ENCODE results near the gene TNS4.

The TNS4 gene

DNA sequence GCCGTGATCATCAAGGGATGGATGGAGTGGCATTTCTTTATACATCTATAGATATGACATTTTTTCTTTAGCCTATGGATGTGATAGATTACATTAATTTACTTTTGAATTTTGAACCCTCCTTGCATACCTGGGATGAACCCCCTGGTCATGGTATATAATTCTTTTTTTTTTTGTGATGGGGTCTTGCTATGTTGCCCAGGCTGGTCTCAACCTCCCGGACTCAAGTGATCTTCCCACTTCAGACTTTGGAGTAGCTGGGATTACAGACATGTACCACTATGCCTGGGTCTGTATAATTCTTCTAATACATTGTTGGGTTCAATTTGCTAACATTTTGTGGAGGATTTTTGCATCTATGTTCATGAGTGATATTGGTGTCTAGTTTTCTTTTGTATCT is 1.7 kb upstream of the TNS4 start:
- Histone ChIP-seq H3K36me3 (ENCODE audit: control insufficient read depth, insufficient read depth, low read length) (no peaks in the 10 kb centered on the region), H3K27me3 (ENCODE audit: control insufficient read depth, insufficient read depth, low read length) (no peaks in the 10 kb centered on the region), H3K4me3 (ENCODE audit: low read length) (no peak overlapping the region), H3K27ac (ENCODE audit: low read depth, low read length) (no peak overlapping the region), H3K9ac (ENCODE audit: low read length) (no peak overlapping the region), H3K4me1 (ENCODE audit: control insufficient read depth, insufficient read depth, low read length) (peaks cover 21% of the 10 kb centered on the region)

DNA sequence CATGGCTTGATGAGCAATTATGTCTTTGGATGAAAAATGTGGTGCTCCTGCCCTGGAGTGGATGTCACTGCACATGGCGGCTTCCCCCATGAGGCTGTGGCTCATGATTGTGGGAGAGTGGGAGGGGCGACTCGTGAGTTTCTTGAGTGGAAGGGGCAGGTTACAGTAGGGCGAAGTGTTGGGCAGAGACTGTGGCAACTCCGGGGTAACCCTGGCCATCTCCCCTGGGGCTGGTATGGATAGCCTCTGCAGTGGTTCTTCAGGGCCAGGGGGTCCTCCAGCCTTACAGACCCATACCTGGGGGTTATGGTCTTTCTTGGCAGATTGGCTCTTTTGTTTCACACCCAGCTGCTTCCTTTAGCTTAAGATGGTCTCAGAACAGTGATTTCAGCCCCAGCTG is 1.3 kb upstream of the TNS4 start:
- no peaks in the 10 kb centered on the region for H3K27me3 ChIP-seq (ENCODE audit: control insufficient read depth, insufficient read depth, low read length)
- H3K4me1 ChIP-seq (ENCODE audit: control insufficient read depth, insufficient read depth, low read length): peaks cover 26% of the 10 kb centered on the region
- H3K27ac ChIP-seq (ENCODE audit: low read depth, low read length): no peak overlapping the region
- H3K36me3 ChIP-seq (ENCODE audit: control insufficient read depth, insufficient read depth, low read length): no peaks in the 10 kb centered on the region
- H3K4me3 ChIP-seq (ENCODE audit: low read length): no peak overlapping the region
- H3K9ac ChIP-seq (ENCODE audit: low read length): no peak overlapping the region

DNA sequence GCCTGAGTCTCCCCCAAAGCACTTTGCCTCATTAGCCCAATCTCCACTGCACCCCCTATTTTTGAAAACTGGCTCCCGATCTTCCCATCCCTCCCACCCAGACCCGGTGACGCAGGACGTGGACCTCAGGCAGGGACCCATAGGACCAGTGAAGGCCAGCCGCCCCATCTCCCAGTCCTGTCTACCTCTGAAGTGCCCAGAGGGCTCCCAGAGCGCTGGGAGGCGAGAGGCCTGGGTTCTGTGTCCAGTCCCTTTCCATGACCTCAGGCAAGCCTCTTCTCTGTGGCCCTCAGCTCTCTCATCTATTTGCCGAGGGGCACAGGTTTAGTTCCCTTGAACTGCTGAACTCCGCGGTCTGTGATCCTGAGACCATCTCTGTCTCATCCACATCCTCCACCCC is 714 bp downstream of the TNS4 start:
- H3K4me1 ChIP-seq (ENCODE audit: control insufficient read depth, insufficient read depth, low read length): peaks cover 27% of the 10 kb centered on the region
- H3K9ac ChIP-seq (ENCODE audit: low read length): no peak overlapping the region
- no peak overlapping the region for H3K27ac ChIP-seq (ENCODE audit: low read depth, low read length)
- H3K36me3 ChIP-seq (ENCODE audit: control insufficient read depth, insufficient read depth, low read length): no peaks in the 10 kb centered on the region
- H3K4me3 ChIP-seq (ENCODE audit: low read length): peak overlapping the region; percentile 18
- no peaks in the 10 kb centered on the region for H3K27me3 ChIP-seq (ENCODE audit: control insufficient read depth, insufficient read depth, low read length)

DNA sequence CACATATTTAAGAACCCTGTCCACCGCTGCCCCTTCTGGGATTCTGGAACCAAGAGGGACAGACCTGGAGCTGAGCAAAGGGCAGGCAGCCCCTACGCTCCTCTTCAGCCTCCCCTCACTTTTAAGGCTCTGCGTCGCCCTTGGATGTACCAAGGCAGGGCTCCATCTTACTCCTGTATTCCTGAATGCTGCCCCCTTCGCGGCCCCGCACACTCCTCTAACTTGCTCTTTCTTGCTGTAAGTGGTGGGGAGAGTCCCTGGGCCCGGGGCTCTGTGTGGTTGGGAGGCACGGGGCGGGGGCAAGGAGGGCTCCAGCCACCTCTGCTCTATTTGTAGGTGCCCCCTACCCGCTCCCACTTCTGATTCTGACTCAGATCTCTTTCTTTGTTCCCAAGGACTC is 1.2 kb downstream of the TNS4 start:
- Histone ChIP-seq H3K4me3 (ENCODE audit: low read length) (peak overlapping the region; percentile 25), H3K27ac (ENCODE audit: low read depth, low read length) (peak overlapping the region; percentile 85), H3K9ac (ENCODE audit: low read length) (peak overlapping the region; percentile 6), H3K36me3 (ENCODE audit: control insufficient read depth, insufficient read depth, low read length) (no peaks in the 10 kb centered on the region), H3K4me1 (ENCODE audit: control insufficient read depth, insufficient read depth, low read length) (peaks cover 27% of the 10 kb centered on the region), H3K27me3 (ENCODE audit: control insufficient read depth, insufficient read depth, low read length) (no peaks in the 10 kb centered on the region)

DNA sequence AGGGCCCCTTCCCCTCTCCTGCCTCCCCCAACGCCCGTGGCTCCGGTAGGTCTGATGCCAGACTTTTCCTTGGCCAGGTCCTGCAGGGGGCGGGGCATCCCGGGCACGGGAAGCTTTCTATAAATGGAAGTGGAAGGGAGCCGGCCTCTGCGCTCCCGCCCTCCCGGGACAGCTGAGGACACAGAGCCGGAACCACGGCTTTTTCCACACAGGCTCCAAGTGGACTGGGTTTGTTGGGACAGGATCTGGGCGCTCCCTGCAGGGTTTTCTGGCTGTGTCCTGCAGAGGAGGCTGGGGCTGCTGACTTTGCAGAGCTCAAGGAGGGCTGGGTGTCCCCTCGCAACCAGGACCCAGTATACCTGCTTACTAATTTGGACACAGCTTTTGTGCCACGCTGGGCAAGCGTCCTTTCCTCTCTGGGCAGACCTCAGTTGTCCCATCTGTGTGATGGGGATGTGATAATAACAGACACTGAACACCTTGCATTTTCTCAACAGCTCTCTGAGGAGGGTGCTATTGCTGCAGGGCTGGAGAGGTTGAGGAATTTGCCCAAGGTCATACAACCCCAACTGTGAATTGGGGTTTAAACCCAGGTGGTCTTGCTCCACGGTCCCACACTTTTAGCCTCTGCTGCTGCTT is 1.8 kb downstream of the TNS4 start:
- H3K9ac ChIP-seq (ENCODE audit: low read length): peak overlapping the region; percentile 6
- peaks cover 27% of the 10 kb centered on the region for H3K4me1 ChIP-seq (ENCODE audit: control insufficient read depth, insufficient read depth, low read length)
- no peaks in the 10 kb centered on the region for H3K27me3 ChIP-seq (ENCODE audit: control insufficient read depth, insufficient read depth, low read length)
- H3K4me3 ChIP-seq (ENCODE audit: low read length): peak overlapping the region; percentile 25
- peak overlapping the region; percentile 85 for H3K27ac ChIP-seq (ENCODE audit: low read depth, low read length)
- H3K36me3 ChIP-seq (ENCODE audit: control insufficient read depth, insufficient read depth, low read length): no peaks in the 10 kb centered on the region

DNA sequence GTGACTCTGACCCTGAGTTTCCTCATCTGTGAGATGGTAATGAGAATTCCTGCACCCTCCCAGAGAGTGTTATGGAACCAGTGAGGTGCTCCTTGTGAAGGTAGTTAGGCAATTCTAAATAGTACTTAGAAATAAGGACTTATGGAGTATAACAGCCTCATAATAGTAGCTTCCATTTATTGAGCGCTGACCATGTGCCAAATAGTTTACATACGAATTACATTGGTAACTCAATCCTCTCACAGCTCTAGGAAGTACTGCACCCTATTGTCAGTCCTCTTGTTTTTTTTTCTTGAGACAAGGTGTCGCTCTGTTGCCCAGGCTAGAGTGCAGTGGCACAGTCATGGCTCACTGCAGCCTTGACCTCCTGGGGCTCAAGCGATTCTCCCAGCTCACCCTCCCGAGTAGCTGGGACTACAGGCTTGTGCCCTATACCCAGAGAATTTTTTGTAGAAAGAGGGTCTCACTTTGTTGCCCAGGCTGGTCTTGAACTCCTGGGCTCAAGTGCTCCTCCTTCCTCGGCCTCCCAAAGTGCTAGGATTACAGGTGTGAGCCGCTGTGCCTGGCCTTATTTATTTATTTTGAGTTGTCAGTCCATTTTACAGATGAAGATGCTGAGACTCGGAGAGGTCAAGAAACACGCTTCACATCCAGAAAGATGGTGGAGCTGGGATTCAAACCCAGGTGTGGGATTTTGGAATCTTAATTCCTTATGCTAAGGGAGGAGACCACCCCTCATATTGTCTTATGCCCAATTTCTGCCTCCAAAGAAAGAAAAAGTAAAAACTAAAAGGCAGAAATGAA is 2.9 kb downstream of the TNS4 start:
- Histone ChIP-seq H3K4me1 (ENCODE audit: control insufficient read depth, insufficient read depth, low read length) (peaks cover 27% of the 10 kb centered on the region), H3K4me3 (ENCODE audit: low read length) (peak overlapping the region; percentile 25), H3K9ac (ENCODE audit: low read length) (no peak overlapping the region), H3K27me3 (ENCODE audit: control insufficient read depth, insufficient read depth, low read length) (no peaks in the 10 kb centered on the region), H3K36me3 (ENCODE audit: control insufficient read depth, insufficient read depth, low read length) (no peaks in the 10 kb centered on the region), H3K27ac (ENCODE audit: low read depth, low read length) (peak overlapping the region; percentile 72)

DNA sequence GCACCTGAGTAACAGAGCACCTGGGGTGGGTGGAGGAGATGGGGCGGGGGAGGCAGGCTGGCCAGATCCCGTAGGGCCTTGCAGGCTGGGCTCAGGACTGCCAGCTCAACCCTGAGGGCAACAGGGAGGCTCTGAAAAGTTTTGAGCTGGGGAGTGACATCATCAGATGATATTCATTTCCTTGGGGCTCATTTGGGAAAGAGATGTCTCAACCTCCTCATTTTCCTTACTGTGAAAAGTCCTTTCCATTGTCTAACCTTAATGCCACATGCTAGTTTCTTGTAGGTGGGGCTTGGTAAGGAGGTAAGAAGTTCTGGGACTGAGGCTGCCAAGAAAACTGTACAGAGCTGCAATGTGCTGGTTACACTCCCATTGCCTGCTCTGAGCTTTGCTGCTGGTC is 3.7 kb downstream of the TNS4 start:
- Histone ChIP-seq H3K9ac (ENCODE audit: low read length) (no peak overlapping the region), H3K27ac (ENCODE audit: low read depth, low read length) (peak overlapping the region; percentile 72), H3K36me3 (ENCODE audit: control insufficient read depth, insufficient read depth, low read length) (no peaks in the 10 kb centered on the region), H3K4me1 (ENCODE audit: control insufficient read depth, insufficient read depth, low read length) (peaks cover 27% of the 10 kb centered on the region), H3K4me3 (ENCODE audit: low read length) (no peak overlapping the region), H3K27me3 (ENCODE audit: control insufficient read depth, insufficient read depth, low read length) (no peaks in the 10 kb centered on the region)

DNA sequence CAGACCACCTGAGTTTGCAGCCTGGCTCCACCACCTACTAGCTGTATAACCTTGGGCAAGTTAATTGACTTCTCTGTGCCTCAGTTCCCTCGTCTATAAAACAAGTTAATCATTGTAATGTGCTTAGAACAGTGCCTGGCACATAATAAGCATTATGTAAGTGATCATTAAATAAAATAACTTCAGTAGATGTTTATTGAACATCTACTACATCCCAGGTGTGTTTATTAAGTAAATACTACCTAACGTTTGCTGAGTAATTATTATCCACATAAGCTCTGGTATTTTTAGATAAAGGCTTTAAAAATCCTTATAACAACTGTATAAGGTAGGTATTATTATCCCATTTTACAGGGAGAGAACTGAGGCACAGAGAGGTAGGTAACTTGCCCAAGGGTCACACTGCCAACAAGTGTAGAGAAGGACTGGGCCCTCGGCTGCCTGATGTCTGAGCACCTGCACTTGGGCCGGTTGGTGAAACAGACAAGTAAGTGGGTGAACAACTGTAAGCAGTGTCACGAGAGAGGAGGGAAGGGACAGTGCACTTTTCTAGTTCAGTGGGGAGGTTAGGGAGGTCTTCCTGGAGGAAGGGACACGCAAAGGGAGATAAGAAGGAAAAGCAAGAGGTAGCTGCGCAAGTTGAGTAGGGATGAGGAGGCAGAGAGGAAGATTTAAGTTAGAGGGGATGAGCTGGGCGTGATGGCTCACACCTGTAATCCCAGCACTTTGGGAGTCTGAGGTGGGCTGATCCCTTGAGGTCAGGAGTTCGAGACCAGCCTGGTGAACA is 4.6 kb downstream of the TNS4 start:
- H3K27ac ChIP-seq (ENCODE audit: low read depth, low read length): no peak overlapping the region
- peaks cover 27% of the 10 kb centered on the region for H3K4me1 ChIP-seq (ENCODE audit: control insufficient read depth, insufficient read depth, low read length)
- H3K36me3 ChIP-seq (ENCODE audit: control insufficient read depth, insufficient read depth, low read length): no peaks in the 10 kb centered on the region
- H3K4me3 ChIP-seq (ENCODE audit: low read length): no peak overlapping the region
- no peaks in the 10 kb centered on the region for H3K27me3 ChIP-seq (ENCODE audit: control insufficient read depth, insufficient read depth, low read length)
- no peak overlapping the region for H3K9ac ChIP-seq (ENCODE audit: low read length)

DNA sequence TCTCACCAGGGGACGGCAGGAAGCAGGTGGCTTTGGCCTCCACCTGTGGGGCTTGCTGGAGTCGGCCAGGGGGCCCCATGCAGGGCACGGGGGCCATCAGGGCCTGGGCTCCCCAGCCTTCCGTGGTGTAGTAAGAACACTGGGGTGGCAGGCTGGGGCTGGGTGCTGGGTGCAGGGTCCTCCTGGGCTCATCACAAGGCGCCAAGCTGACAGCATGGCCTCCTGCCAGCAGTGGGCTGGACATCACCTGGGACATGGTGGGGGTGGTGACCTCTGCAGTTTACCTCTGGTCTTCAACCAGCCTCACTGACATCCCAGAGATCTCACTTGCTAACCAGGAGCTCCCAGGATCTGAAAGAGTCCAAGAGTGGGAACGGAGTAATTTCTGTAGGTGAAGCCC is 5.3 kb downstream of the TNS4 start:
- Histone ChIP-seq H3K4me1 (ENCODE audit: control insufficient read depth, insufficient read depth, low read length) (peaks cover 30% of the 10 kb centered on the region), H3K4me3 (ENCODE audit: low read length) (no peak overlapping the region), H3K27me3 (ENCODE audit: control insufficient read depth, insufficient read depth, low read length) (no peaks in the 10 kb centered on the region), H3K27ac (ENCODE audit: low read depth, low read length) (no peak overlapping the region), H3K9ac (ENCODE audit: low read length) (no peak overlapping the region), H3K36me3 (ENCODE audit: control insufficient read depth, insufficient read depth, low read length) (no peaks in the 10 kb centered on the region)

DNA sequence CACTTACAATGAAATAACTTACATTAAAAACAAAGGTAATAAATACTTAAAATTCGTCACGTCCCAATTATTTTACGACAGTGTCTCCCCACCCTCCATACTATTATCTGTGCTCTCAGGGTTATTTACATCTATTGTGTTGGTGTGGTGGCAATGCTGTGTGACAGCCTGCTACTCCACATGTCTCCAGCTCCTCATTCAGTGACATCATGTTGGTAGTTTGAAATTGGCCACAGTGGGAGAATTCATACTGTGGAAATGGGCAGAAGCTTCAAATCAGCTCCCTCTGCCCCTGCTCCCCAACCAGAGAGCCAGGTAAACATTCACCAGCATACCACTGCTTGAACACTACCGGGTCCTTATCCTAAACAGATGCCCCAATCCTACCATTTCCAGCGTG is 6.3 kb downstream of the TNS4 start:
- Histone ChIP-seq H3K9ac (ENCODE audit: low read length) (no peak overlapping the region), H3K27me3 (ENCODE audit: control insufficient read depth, insufficient read depth, low read length) (no peaks in the 10 kb centered on the region), H3K4me1 (ENCODE audit: control insufficient read depth, insufficient read depth, low read length) (peaks cover 33% of the 10 kb centered on the region), H3K27ac (ENCODE audit: low read depth, low read length) (no peak overlapping the region), H3K4me3 (ENCODE audit: low read length) (no peak overlapping the region), H3K36me3 (ENCODE audit: control insufficient read depth, insufficient read depth, low read length) (no peaks in the 10 kb centered on the region)

DNA sequence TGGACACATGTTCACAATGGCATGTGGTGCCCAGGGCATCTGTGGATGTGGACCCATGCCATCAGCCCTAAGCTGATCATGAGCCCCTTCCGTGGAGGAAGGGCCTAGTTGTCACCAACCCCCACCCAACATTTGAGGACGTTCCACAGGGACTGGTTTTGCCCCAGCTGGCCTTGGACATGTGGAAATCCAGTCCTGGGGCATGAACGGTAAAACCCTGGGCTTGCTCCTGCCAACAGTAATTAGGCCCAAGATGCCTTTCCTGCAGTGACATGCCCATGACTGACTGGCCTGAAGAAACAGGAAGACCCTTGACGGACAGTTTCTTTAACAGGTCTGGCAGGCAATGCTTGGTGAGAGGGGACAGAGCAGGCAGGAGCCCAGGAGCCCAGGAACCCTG is 7.7 kb downstream of the TNS4 start:
- Histone ChIP-seq H3K4me3 (ENCODE audit: low read length) (no peak overlapping the region), H3K9ac (ENCODE audit: low read length) (no peak overlapping the region), H3K27ac (ENCODE audit: low read depth, low read length) (no peak overlapping the region), H3K27me3 (ENCODE audit: control insufficient read depth, insufficient read depth, low read length) (no peaks in the 10 kb centered on the region), H3K4me1 (ENCODE audit: control insufficient read depth, insufficient read depth, low read length) (peaks cover 28% of the 10 kb centered on the region), H3K36me3 (ENCODE audit: control insufficient read depth, insufficient read depth, low read length) (no peaks in the 10 kb centered on the region)

DNA sequence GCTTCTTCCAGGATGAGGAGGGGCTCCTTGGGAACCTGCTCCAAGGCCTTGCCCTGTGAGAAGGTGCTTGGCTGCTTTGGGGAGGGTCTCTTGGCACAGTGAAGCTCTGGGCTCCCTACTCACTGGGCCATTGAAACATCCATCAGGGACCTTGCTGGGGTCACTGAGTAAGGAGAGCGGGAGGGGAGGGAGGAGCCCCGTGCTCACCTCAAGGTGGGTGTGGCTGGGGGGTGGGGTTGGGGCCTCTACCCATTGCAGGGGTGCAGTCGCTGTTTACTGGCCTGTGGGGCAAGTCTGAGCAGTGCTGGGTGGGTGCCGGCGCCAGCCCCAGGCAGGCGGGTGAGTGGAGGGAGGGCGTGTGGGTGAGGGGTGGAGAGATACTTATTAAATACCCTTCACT is 9.9 kb downstream of the TNS4 start:
- H3K27me3 ChIP-seq (ENCODE audit: control insufficient read depth, insufficient read depth, low read length): no peaks in the 10 kb centered on the region
- no peak overlapping the region for H3K9ac ChIP-seq (ENCODE audit: low read length)
- no peak overlapping the region for H3K4me3 ChIP-seq (ENCODE audit: low read length)
- peaks cover 33% of the 10 kb centered on the region for H3K4me1 ChIP-seq (ENCODE audit: control insufficient read depth, insufficient read depth, low read length)
- H3K27ac ChIP-seq (ENCODE audit: low read depth, low read length): peak overlapping the region; percentile 87
- no peaks in the 10 kb centered on the region for H3K36me3 ChIP-seq (ENCODE audit: control insufficient read depth, insufficient read depth, low read length)
